K562 (cell line): ENCODE measurements around the gene ULK2. TPM values are rescaled to one million over a fixed set of nuclear protein-coding genes. Genes with fewer than 3 reads are reported as not detected.
"Not testable (repeated sequence)": the region's sequence is repeated elsewhere in the genome, so short reads cannot be mapped to it uniquely, and the experiment has no call there.

Source experiments
- ATAC-seq: fragments of 200-7000 bp; cut with Tn5 transposase; 3 replicates; pipeline ENCODE4 v1.9.1; 2020; ENCODE audit warnings: moderate library complexity
- BruUV-seq: library from RNA; stranded (reverse); fragments of 400-500 nt; replicated peaks from 2 replicates; lab custom pipeline; 2021; lab: Mats Ljungman, UMichigan
- CTCF ChIA-PET: fragments of 300-600 bp; formaldehyde crosslinking; extraction: SDS; loops from one replicate; lab custom pipeline; 2021; ENCODE audit warnings: low intra/inter-chr PET ratio; lab: Yijun Ruan, JAX
- POLR2A ChIA-PET: fragments of 300-600, 350-650 bp; sonication (Branson Sonifier 250); formaldehyde crosslinking; extraction: SDS; loops from one replicate; lab custom pipeline; 2021; ENCODE audit warnings: antibody characterized with exemption, inconsistent platforms; lab: Yijun Ruan, JAX
- DNase-seq, 4 experiments: peaks; one replicate each; pipeline versions ENCODE4 v3.0.0 to v3.0.0-alpha.2; 2011 to 2018; ENCODE audit warnings: low spot score in 3 of 4, mixed read lengths in 3 of 4; ENCODE audit errors: extremely low read depth in 1 of 4
- FAIRE-seq: peaks from 2 replicates; lab custom pipeline; 2011; peaks lifted over from hg19 to GRCh38; lab: Jason Lieb, UNC
- H2AFZ ChIP-seq: 2 replicates; pipeline ENCODE4 v1.6.0; 2011; ENCODE audit warnings: low read depth, low read length, control low read depth, inconsistent platforms
- H3K27ac ChIP-seq: fragments of 200-600 bp; 3 replicates; pipeline ENCODE4 v1.8.0; 2011; ENCODE audit warnings: low read depth, mild to moderate bottlenecking, control low read depth, inconsistent platforms, low read length, moderate library complexity, mixed read lengths; ENCODE audit errors: extremely low read depth
- H3K27me3 ChIP-seq, 2 experiments: fragments of 300-600 bp in 1 of 2; 2 replicates in 1 of 2; 3 replicates in 1 of 2; pipeline versions ENCODE4 v1.6.0 to v1.8.0; 2011; ENCODE audit warnings: inconsistent platforms in 2 of 2, low read length in 2 of 2, mild to moderate bottlenecking in 1 of 2, mixed read lengths in 1 of 2, moderate library complexity in 1 of 2; ENCODE audit not compliant: control insufficient read depth in 2 of 2, insufficient read depth in 2 of 2
- H3K36me3 ChIP-seq: fragments of 300-600 bp; 3 replicates; pipeline ENCODE4 v1.8.0; 2011; ENCODE audit warnings: mild to moderate bottlenecking, low read length, inconsistent platforms; ENCODE audit not compliant: control insufficient read depth, insufficient read depth
- H3K4me1 ChIP-seq, 2 experiments: fragments of 200-600 bp in 1 of 2; replicated peaks in 1 of 2; 2 replicates in 1 of 2; 3 replicates in 1 of 2; pipeline versions ENCODE4 v1.5.1 to v1.8.0; 2011; ENCODE audit warnings: inconsistent platforms in 2 of 2, low read length in 2 of 2, mild to moderate bottlenecking in 1 of 2, mixed read lengths in 1 of 2, moderate library complexity in 1 of 2; ENCODE audit not compliant: control insufficient read depth in 2 of 2, insufficient read depth in 2 of 2
- H3K4me2 ChIP-seq: 2 replicates; pipeline ENCODE4 v1.6.1; 2011; ENCODE audit warnings: low read length, control low read depth, inconsistent platforms, mixed read lengths; ENCODE audit not compliant: insufficient read depth
- H3K4me3 ChIP-seq: fragments of 200-600 bp; sonication (generic), shearing (Covaris generic); 2 replicates; pipeline ENCODE4 v1.5.1; 2016; ENCODE audit warnings: control low read depth, inconsistent platforms
- H3K79me2 ChIP-seq: fragments of 200-600 bp; 3 replicates; pipeline ENCODE4 v1.8.0; 2011; ENCODE audit warnings: low read length, inconsistent platforms; ENCODE audit not compliant: control insufficient read depth, insufficient read depth
- H3K9ac ChIP-seq, 2 experiments: 2 replicates each; pipeline versions ENCODE4 v1.6.0 to v1.6.1; 2011; ENCODE audit warnings: low read depth in 2 of 2, low read length in 2 of 2, control low read depth in 1 of 2, inconsistent platforms in 1 of 2, mild to moderate bottlenecking in 1 of 2, mixed read lengths in 1 of 2; ENCODE audit not compliant: insufficient read depth in 1 of 2
- H3K9me1 ChIP-seq: one replicate; pipeline ENCODE4 v1.6.0; 2011; ENCODE audit warnings: inconsistent platforms, mild to moderate bottlenecking, low read length, moderate library complexity; ENCODE audit not compliant: control insufficient read depth, insufficient read depth
- H3K9me3 ChIP-seq: replicated peaks from 2 replicates; pipeline ENCODE4 v1.5.1; 2011; ENCODE audit warnings: low read depth, low read length, inconsistent platforms; ENCODE audit not compliant: control insufficient read depth, insufficient read depth
- H4K20me1 ChIP-seq: replicated peaks from 2 replicates; pipeline ENCODE4 v1.6.1; 2011; ENCODE audit warnings: low read length, inconsistent platforms, mixed read lengths; ENCODE audit not compliant: control insufficient read depth, insufficient read depth
- GABPB2 ChIP-seq: fragments of 250-450 bp; sonication (Bioruptor Pico); conservative IDR thresholded peaks from 2 replicates; pipeline ENCODE4 v1.5.1; 2021; ENCODE audit warnings: mild to moderate bottlenecking
- RFX1 ChIP-seq: fragments of 450-650 bp; IDR thresholded peaks from 2 replicates; pipeline ENCODE4 v1.6.1; 2016; ENCODE audit warnings: mild to moderate bottlenecking, moderate library complexity
- WGBS: fragments of 100-300 bp; shearing (Covaris generic); methylation state at CpG from one replicate; pipeline ENCODE4 v1.1.6; 2016; ENCODE audit warnings: low coverage, mixed read lengths; ENCODE audit not compliant: insufficient coverage; ENCODE audit errors: missing lambda C conversion rate; 5-methylcytosine and 5-hydroxymethylcytosine counted together
- in situ Hi-C: fragments of 300-500 bp; cut with MboI; formaldehyde crosslinking; loops from 4 replicates; pipeline ENCODE4 v1.15.0; 2018; ENCODE audit warnings: inconsistent platforms, mixed read lengths
- intact Hi-C: fragments of 100-400 bp; cut with micrococcal nuclease; formaldehyde crosslinking; loops from 2 replicates; pipeline ENCODE4 v1.14.2; 2022
- polyA plus RNA-seq, 8 experiments: library from polyadenylated mRNA; depleted of rRNA in 4 of 8; stranded (reverse) in 5 of 8; unstranded in 3 of 8; fragments of >200 nt; fragmentation: Nextera tagmentation in 2 of 8; fragmentation: Illumina TruSeq in 1 of 8; extraction: Ambion mirVana in 2 of 8; extraction: Trizol in 1 of 8; gene quantifications; 2 replicates each; pipeline versions ENCODE4 v1.2.1 to v1.2.3, GENCODE V29; 2011 to 2014; ENCODE audit warnings: inconsistent platforms in 1 of 8, missing spikeins in 1 of 8
- total RNA-seq, 7 experiments: library from RNA; depleted of rRNA in 6 of 7; stranded (reverse); fragments of >200 nt in 6 of 7; fragmentation: Illumina TruSeq in 2 of 7; extraction: Trizol in 2 of 7; gene quantifications; 2 replicates each; pipeline versions ENCODE4 v1.2.1 to v1.2.3, GENCODE V29; 2011 to 2021; ENCODE audit warnings: low replicate concordance in 1 of 7
- TF ChIP-seq, protein P1 (sequence below): IDR thresholded peaks from 2 replicates; pipeline ENCODE4 v1.6.1; 2016; ENCODE audit warnings: missing genetic modification characterization, missing compliant biosample characterization

The ULK2 gene
- total and polyA plus RNA-seq, 9 of the 15 experiments (the other 6 are each of a cell fraction or from before 2014, with no cell fraction given): 0.01 to 0.18 (median 0.07) TPM; not detected in 5

GRCh38 chr17:19890001-19890400, 22.3 kb upstream of the ULK2 start:
- 0 out of 2 replicates have a peak, but pooled peaks have one; percentile 9 for TF ChIP-seq RFX1
- H3K4me2 ChIP-seq, FAIRE-seq, H3K9me3 ChIP-seq, H3K27me3 ChIP-seq, in situ Hi-C loops, H3K4me1 ChIP-seq, BruUV-seq, H2AFZ ChIP-seq, DNase-seq, H3K27ac ChIP-seq, H4K20me1 ChIP-seq, H3K9me1 ChIP-seq, H3K4me3 ChIP-seq, H3K79me2 ChIP-seq, ATAC-seq, intact Hi-C loops, CTCF ChIA-PET, H3K36me3 ChIP-seq, H3K9ac ChIP-seq: not testable (repeated sequence)
- 0% methylated on average over 3 of the region's 5 CpGs for WGBS
- POLR2A ChIA-PET: interaction anchor here (0.5 kb wide), 1 partner anchor 321 kb away, joined by 3 read pairs; no protein-coding TSS in a partner anchor

GRCh38 chr17:19886116-19886515, 18.4 kb upstream of the ULK2 start:
- H3K9ac ChIP-seq: no peak overlapping the region
- no peak overlapping the region for H3K27ac ChIP-seq
- no peaks in the 10 kb centered on the region for H3K9me3 ChIP-seq
- POLR2A ChIA-PET: interaction anchor here (1.3 kb wide), 1 partner anchor 13 kb away, joined by 4 read pairs; no protein-coding TSS in a partner anchor
- no TSS peak for BruUV-seq
- no peak overlapping the region for H3K4me3 ChIP-seq
- no peaks in the 10 kb centered on the region for H3K36me3 ChIP-seq
- no peak overlapping the region for H3K4me2 ChIP-seq
- H3K27me3 ChIP-seq: peaks cover 0 to 2% of the 10 kb centered on the region in 2 experiments; a peak in 1 of 5 replicates
- in situ Hi-C loops (no loop called here), intact Hi-C loops (no loop called here)
- H3K9me1 ChIP-seq: no peaks in the 10 kb centered on the region
- no peak for ATAC-seq
- CTCF ChIA-PET: no interaction called here
- no peak for TF ChIP-seq GABPB2 (CRISPR knock-in tag)
- TF ChIP-seq, protein P1, sequence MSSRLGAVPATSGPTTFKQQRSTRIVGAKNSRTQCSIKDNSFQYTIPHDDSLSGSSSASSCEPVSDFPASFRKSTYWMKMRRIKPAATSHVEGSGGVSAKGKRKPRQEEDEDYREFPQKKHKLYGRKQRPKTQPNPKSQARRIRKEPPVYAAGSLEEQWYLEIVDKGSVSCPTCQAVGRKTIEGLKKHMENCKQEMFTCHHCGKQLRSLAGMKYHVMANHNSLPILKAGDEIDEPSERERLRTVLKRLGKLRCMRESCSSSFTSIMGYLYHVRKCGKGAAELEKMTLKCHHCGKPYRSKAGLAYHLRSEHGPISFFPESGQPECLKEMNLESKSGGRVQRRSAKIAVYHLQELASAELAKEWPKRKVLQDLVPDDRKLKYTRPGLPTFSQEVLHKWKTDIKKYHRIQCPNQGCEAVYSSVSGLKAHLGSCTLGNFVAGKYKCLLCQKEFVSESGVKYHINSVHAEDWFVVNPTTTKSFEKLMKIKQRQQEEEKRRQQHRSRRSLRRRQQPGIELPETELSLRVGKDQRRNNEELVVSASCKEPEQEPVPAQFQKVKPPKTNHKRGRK: peak; percentile 88
- no peak for FAIRE-seq
- no peaks in the 10 kb centered on the region for H4K20me1 ChIP-seq
- DNase-seq: no peak
- no peaks in the 10 kb centered on the region for H3K4me1 ChIP-seq
- no peaks in the 10 kb centered on the region for H3K79me2 ChIP-seq
- no peak overlapping the region for H2AFZ ChIP-seq
